Measurements from ENCODE around the gene TNFRSF19.

TNFRSF19 gene

GRCh38 chr13:23605831-23606230 lies 35.6 kb downstream of the TNFRSF19 start:
- no peak for TF ChIP-seq ZFP3 (CRISPR knock-in tag; IDR thresholded peaks at IDR 0.05)
- TF ChIP-seq PPARA (CRISPR knock-in tag; IDR thresholded peaks at IDR 0.05; ENCODE audit: borderline replicate concordance), result no peak
- no peak for TF ChIP-seq RARB (CRISPR knock-in tag; IDR thresholded peaks at IDR 0.05)
- no peak for ATAC-seq

- no peak for ATAC-seq
- no peak for TF ChIP-seq CSRNP3 (CRISPR knock-in tag; IDR thresholded peaks at IDR 0.05)
- TF ChIP-seq ZNF8 (CRISPR knock-in tag; IDR thresholded peaks at IDR 0.05), result no peak
Measured at GRCh38 chr13:23608138-23608537, 37.9 kb downstream of the TNFRSF19 start.

GRCh38 chr13:23608701-23609413 lies 38.6 kb downstream of the TNFRSF19 start:
- TF ChIP-seq TSHZ2 (CRISPR knock-in tag; IDR thresholded peaks at IDR 0.05) (peak; percentile 50; the same call in 1 of the 2 replicates), ZNF565 (CRISPR knock-in tag; conservative IDR thresholded peaks at IDR 0.05; ENCODE audit: low read depth) (no peak), TCF4 (CRISPR knock-in tag; IDR thresholded peaks at IDR 0.05; ENCODE audit: borderline replicate concordance) (peak; percentile 86), CREB5 (CRISPR knock-in tag; IDR thresholded peaks at IDR 0.05; ENCODE audit: low read depth) (no peak), ZNF70 (CRISPR knock-in tag; IDR thresholded peaks at IDR 0.05) (no peak; the same call in 1 of the 2 replicates), ARNTL (CRISPR knock-in tag; IDR thresholded peaks at IDR 0.05; ENCODE audit: borderline replicate concordance, low read depth) (no peak)
- ATAC-seq, result peak; percentile 45; the same call in 1 of the 3 replicates

GRCh38 chr13:23609414-23609760 lies 39.2 kb downstream of the TNFRSF19 start:
- peak; percentile 59; the same call in 2 of the 3 replicates for ATAC-seq
- TF ChIP-seq PATZ1 (CRISPR knock-in tag; IDR thresholded peaks at IDR 0.05; ENCODE audit: borderline replicate concordance) (no peak), ISL1 (CRISPR knock-in tag; IDR thresholded peaks at IDR 0.05) (no peak), BACH2 (CRISPR knock-in tag; IDR thresholded peaks at IDR 0.05; ENCODE audit: borderline replicate concordance) (no peak), ESRRG (CRISPR knock-in tag; IDR thresholded peaks at IDR 0.05) (no peak), ZNF8 (CRISPR knock-in tag; IDR thresholded peaks at IDR 0.05) (no peak), CSDC2 (CRISPR knock-in tag; IDR thresholded peaks at IDR 0.05) (no peak), ZFP30 (CRISPR knock-in tag; IDR thresholded peaks at IDR 0.05) (no peak), ZC3H10 (CRISPR knock-in tag; IDR thresholded peaks at IDR 0.05) (no peak), CREB5 (CRISPR knock-in tag; IDR thresholded peaks at IDR 0.05; ENCODE audit: low read depth) (no peak), ZNF565 (CRISPR knock-in tag; conservative IDR thresholded peaks at IDR 0.05; ENCODE audit: low read depth) (no peak), POU6F1 (CRISPR knock-in tag; IDR thresholded peaks at IDR 0.05; ENCODE audit: borderline replicate concordance, low read depth) (no peak), GLIS3 (CRISPR knock-in tag; IDR thresholded peaks at IDR 0.05) (no peak), OSR1 (CRISPR knock-in tag; IDR thresholded peaks at IDR 0.05) (no peak), CSRNP3 (CRISPR knock-in tag; IDR thresholded peaks at IDR 0.05) (no peak), RARB (CRISPR knock-in tag; IDR thresholded peaks at IDR 0.05) (no peak), TCF4 (CRISPR knock-in tag; IDR thresholded peaks at IDR 0.05; ENCODE audit: borderline replicate concordance) (no peak)
